ENCODE data around the gene HEMK1. TPM values are rescaled to one million over a fixed set of nuclear protein-coding genes. Genes with fewer than 3 reads are reported as not detected.

Gene HEMK1
- total RNA-seq (2022; extraction: Qiagen RNA extraction), result 4.6 to 6.7 TPM (median 6.6 TPM) in 5 replicates

GRCh38 chr3:50568947-50569749 is at the start of gene HEMK1:
TSS of gene HEMK1 (plus strand) at chr3:50569522. CDS start at chr3:50571105, 1,583 bp downstream.

GRCh38 chr3:50567386-50568167 is 1.7 kb upstream of the HEMK1 start, which contains the start of gene C3orf18:
TSS of gene C3orf18 (minus strand) at chr3:50567747. CDS start at chr3:50565699, 2,048 bp downstream.

GRCh38 chr3:50611464-50612233 is 42.3 kb downstream of the HEMK1 start, which contains the start of gene CISH:
TSS of gene CISH (minus strand) at chr3:50611774. CDS start at chr3:50611650, 124 bp downstream.

GRCh38 chr3:50617096-50617791 is 47.9 kb downstream of the HEMK1 start, which contains the start of gene MAPKAPK3:
TSS of gene MAPKAPK3 (plus strand) at chr3:50617151. CDS start at chr3:50617566, 415 bp downstream.

Other genes with a start within 250 kb of the HEMK1 start
- 24.2 to 33.6 TPM (median 30.5 TPM) in 5 replicates for gene HYAL2, start 246.8 kb upstream of the HEMK1 start, total RNA-seq (2022; extraction: Qiagen RNA extraction)
- 24.6 to 42.8 TPM (median 35.7 TPM) in 5 replicates for gene TUSC2, start 241.3 kb upstream of the HEMK1 start, total RNA-seq (2022; extraction: Qiagen RNA extraction)
- gene RASSF1, start 228.7 kb upstream of the HEMK1 start, total RNA-seq (2022; extraction: Qiagen RNA extraction), result 15.1 to 20.7 TPM (median 19.5 TPM) in 5 replicates
- 0.91 to 1.8 TPM (median 1.2 TPM) in 5 replicates for gene ZMYND10, start 223.8 kb upstream of the HEMK1 start, total RNA-seq (2022; extraction: Qiagen RNA extraction)
- gene NPRL2, start 218.7 kb upstream of the HEMK1 start, total RNA-seq (2022; extraction: Qiagen RNA extraction), result 13.1 to 15.4 TPM (median 13.5 TPM) in 5 replicates
- 13.6 to 21.4 TPM (median 18.1 TPM) in 5 replicates for gene CYB561D2, start 218.7 kb upstream of the HEMK1 start, total RNA-seq (2022; extraction: Qiagen RNA extraction)
- gene TMEM115, start 210.0 kb upstream of the HEMK1 start, total RNA-seq (2022; extraction: Qiagen RNA extraction), result 41.1 to 49.8 TPM (median 48.6 TPM) in 5 replicates
- gene CACNA2D2, start 65.9 kb upstream of the HEMK1 start, total RNA-seq (2022; extraction: Qiagen RNA extraction), result 0.45 to 0.71 TPM (median 0.53 TPM) in 5 replicates
- 2.1 to 2.7 TPM (median 2.4 TPM) in 5 replicates for gene C3orf18, start 1.8 kb upstream of the HEMK1 start, total RNA-seq (2022; extraction: Qiagen RNA extraction)
- 0.40 to 0.72 TPM (median 0.53 TPM) in 5 replicates for gene CISH, start 42.3 kb downstream of the HEMK1 start, total RNA-seq (2022; extraction: Qiagen RNA extraction)
- gene MAPKAPK3, start 47.6 kb downstream of the HEMK1 start, total RNA-seq (2022; extraction: Qiagen RNA extraction), result 24.9 to 28.4 TPM (median 27.6 TPM) in 5 replicates
- gene DOCK3, start 105.4 kb downstream of the HEMK1 start, total RNA-seq (2022; extraction: Qiagen RNA extraction), result 0.25 to 0.38 TPM (median 0.29 TPM) in 5 replicates